HG03159 (cell line): Measurements from ENCODE around the gene BLCAP.
A peak's percentile ranks its signal among the peaks of the same experiment; 100 is the strongest.
"Not testable (repeated sequence)": the region's sequence is repeated elsewhere in the genome, so short reads cannot be mapped to it uniquely, and the experiment has no call there.

Source experiments
- ATAC-seq: cut with Tn5 transposase; IDR thresholded peaks from one replicate; pipeline ENCODE4 v1.9.1; 2021; ENCODE audit warnings: mild to moderate bottlenecking, moderate library complexity; ENCODE audit not compliant: unreplicated experiment

Gene BLCAP

GRCh38 chr20:37527638-37528445 is at the start of gene BLCAP:
BLCAP (minus strand) TSS chr20:37527876; CDS start chr20:37519174, 8,702 bp downstream.
- ATAC-seq = peak; percentile 81

GRCh38 chr20:37577436-37577835 is 49.8 kb upstream of the BLCAP start:
- ATAC-seq = not testable (repeated sequence)

- no peak for ATAC-seq
Measured at GRCh38 chr20:37576911-37577310, 49.2 kb upstream of the BLCAP start.

GRCh38 chr20:37575884-37576283 is 48.2 kb upstream of the BLCAP start:
- ATAC-seq = no peak

- ATAC-seq = no peak
Measured at GRCh38 chr20:37574199-37574890, 46.7 kb upstream of the BLCAP start.

- no peak for ATAC-seq
Measured at GRCh38 chr20:37573626-37574198, 46.0 kb upstream of the BLCAP start.

GRCh38 chr20:37571033-37571432 is 43.4 kb upstream of the BLCAP start:
- ATAC-seq = no peak

- ATAC-seq = no peak
Measured at GRCh38 chr20:37570419-37570818, 42.7 kb upstream of the BLCAP start.

- ATAC-seq = no peak
Measured at GRCh38 chr20:37567671-37568588, 40.3 kb upstream of the BLCAP start.

- ATAC-seq = no peak
Measured at GRCh38 chr20:37567331-37567665, 39.6 kb upstream of the BLCAP start.

- ATAC-seq = no peak
Measured at GRCh38 chr20:37566590-37567330, 39.1 kb upstream of the BLCAP start.

- ATAC-seq = no peak
Measured at GRCh38 chr20:37565134-37565811, 37.6 kb upstream of the BLCAP start.

- no peak for ATAC-seq
Measured at GRCh38 chr20:37564388-37565133, 36.9 kb upstream of the BLCAP start.

GRCh38 chr20:37564016-37564387 is 36.3 kb upstream of the BLCAP start:
- no peak for ATAC-seq

- no peak for ATAC-seq
Measured at GRCh38 chr20:37562695-37563480, 35.2 kb upstream of the BLCAP start.

GRCh38 chr20:37560629-37561028 is 33.0 kb upstream of the BLCAP start:
- no peak for ATAC-seq

- no peak for ATAC-seq
Measured at GRCh38 chr20:37559312-37560027, 31.8 kb upstream of the BLCAP start.

GRCh38 chr20:37558779-37559178 is 31.1 kb upstream of the BLCAP start:
- no peak for ATAC-seq
